GM18858 (cell line): ENCODE results near the gene CYP19A1.
"Not testable (repeated sequence)": the region's sequence is repeated elsewhere in the genome, so short reads cannot be mapped to it uniquely, and the experiment has no call there.

Experiments
- ATAC-seq: cut with Tn5 transposase; IDR thresholded peaks from one replicate; pipeline ENCODE4 v1.9.1; 2021; ENCODE audit not compliant: unreplicated experiment

CYP19A1 gene

DNA sequence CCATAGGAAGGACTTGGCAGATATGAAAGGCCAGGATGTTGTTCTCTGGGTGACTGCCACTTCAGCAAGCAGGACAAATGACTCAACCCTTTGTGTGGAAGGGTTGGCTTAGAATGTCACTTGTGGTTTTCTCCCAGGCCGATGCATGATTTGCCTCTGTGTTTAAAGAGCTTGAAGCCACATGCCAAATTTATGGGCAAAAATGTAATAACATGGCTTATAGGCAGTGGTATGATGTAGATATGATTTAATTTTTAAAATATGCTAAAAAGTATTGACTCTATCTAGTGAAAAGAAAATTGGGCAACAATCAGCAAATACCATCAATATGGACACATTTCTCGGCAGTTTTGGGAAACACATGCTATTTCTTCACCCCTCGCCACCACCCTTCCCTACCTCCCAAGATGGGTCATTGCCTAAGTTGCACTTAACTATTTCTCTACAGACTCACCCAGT is 114.6 kb downstream of the CYP19A1 start:
- ATAC-seq = no peak

DNA sequence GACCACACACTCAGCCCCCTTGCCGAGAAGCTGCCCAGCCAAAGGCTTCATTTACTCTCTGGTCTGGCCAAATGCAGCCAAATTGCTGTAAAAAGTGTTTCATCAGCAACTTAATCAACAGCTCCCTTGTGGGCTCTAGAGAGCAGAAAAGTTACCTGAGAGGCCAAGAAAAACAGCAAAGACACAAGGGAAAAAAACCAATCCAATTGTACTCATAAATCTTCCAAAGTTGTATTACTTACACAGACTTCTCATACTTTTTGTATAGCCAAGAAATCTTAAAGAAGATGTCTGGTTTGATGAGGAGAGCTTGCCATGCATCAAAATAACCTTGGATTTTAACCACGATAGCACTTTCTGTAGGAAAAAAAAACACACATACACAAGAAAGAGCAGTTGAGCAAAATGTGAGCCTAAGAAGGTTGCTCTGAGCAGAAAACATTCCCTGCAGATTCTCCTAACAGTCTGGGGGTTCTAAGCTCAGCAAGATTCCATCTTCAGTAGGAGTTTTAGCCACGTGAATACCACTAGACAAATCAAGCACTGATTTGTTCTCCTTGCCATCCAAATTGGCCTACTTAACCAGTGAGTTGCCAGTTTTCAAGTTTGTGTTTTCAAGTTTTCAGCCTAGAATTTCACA is 120.0 kb downstream of the CYP19A1 start:
- ATAC-seq = no peak

DNA sequence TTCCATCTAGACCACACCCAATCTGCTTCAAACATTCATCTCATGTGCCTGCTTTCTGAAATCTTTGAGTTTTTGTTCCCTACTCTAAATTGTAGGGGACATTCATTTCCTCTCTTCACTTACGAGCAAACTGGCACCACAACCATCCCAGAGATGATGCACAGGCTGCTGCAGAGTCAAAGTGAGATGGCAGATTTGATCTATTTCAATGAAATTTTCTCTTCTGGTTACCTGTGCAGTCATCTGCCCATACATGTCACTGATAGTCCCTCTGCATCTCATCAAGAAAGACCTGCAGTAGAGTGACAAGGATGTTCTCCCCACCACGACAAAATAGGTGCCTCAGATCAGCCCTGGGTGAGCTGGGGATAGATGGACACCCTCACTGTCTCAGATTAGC is 125.5 kb downstream of the CYP19A1 start:
- no peak for ATAC-seq

DNA sequence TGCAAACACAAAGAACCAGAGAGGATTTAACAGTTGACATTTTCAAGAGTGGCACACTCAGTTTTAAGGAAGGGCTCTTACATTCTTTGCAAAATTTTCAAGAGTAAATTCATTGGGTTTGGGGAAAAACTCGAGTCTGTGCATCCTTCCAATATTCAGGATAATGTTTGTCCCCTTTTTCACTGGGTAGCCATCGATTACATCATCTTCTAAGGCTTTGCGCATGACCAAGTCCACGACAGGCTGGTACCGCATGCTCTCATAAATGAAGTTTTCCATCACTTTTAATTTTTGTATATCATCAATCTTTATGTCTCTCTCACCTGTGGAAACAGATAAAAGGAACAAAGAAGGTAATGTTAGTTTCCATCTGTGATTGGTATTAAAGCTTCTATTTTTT is 126.2 kb downstream of the CYP19A1 start:
- no peak for ATAC-seq

DNA sequence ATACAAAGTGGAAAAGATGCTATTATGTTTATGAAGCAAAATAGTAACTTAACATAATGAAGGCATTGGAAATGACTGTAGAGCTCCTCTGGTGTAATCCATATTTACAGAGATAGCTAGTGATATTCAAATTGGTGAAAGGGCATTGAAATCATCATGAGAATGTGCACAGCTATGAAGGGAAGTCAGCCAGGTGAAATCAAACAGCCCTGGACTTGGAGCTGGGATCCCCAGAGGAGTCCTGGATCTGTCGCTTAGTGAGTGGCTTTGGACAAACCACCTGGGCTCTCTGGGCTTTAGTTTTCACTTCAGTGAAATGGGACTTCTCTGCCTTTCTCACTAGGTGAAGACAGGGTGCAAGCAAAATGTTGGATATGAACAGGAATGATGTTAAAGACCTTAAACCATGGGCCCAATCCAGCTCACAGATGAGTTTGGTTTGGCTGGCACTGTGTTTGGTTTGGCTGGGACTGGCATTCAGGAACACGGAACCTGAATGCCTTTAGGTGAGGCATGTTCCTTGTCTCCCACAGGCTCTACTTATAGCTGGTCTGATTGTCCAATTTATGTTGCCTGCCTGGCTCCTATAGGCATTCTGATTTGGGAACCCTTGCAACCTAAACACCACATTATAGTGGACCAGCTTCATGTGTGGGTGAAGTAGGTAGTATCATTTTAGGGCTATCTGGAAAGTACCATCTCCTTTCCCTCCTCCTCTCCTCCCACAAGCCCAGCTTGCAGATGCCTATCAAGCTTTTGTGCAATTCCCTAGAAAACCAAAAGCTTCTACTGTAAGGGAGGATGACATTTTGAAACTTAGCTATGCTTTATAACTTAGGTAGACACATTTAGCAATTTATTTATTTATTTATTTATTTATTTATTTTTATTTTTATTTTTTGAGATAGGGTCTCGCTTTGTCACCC is 133.1 kb downstream of the CYP19A1 start:
- no peak for ATAC-seq

DNA sequence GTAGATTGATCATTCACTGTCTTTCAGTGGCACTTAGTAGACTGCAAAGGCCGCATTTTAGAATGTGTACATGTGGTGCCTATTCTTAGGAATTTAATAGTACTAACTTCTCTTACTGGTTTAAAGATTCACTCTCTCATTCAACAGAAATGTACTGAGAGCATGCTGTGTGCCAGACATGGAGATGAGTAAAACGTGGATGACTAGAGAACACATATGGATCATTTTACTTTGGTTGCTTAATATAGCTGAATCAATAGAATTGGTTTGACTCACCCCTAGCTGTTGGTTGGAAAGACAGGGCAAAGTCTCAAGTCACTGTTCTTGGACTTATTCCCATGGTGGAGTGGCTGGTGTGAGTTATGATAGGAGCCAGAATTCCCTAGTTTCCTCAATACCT is 134.6 kb downstream of the CYP19A1 start:
- ATAC-seq = no peak

DNA sequence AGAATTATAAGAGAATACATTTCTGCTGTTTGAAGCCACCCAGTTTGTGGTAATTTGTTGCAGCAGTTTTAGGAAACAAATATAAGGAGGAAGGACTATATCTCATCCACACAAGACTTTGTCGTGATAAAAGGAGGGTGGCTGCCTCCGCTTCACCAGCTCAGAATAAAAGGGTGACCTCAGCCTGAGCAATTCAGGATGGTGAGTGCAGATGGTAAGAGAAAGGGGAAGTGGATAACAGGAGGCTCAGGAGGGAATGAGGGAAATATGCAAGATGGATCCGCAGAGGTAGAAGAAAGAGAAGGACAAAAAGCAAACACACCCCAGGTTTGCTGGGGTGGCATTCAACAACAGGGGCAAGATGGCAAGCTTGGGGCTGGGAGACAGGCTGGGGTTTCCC is 135.6 kb downstream of the CYP19A1 start:
- no peak for ATAC-seq

DNA sequence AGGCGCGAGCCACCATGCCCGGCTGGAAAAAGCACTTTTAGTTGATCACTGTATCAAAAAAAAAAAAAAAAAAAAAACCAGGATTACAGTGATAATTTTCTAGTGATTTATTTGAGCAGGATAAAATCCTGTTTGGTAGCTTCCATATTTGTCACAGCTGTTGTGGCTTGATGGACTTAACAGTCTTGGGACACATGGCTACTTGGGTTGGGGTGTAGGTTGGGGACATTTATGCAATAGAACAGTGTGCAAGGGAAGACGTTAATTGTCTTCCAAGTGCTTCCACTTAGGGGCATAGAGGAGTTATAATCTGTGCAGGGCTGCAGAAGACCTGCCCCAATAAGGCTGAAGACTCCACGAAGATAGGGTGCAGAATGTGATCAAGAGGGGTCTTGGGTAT is 136.8 kb downstream of the CYP19A1 start:
- ATAC-seq = no peak

DNA sequence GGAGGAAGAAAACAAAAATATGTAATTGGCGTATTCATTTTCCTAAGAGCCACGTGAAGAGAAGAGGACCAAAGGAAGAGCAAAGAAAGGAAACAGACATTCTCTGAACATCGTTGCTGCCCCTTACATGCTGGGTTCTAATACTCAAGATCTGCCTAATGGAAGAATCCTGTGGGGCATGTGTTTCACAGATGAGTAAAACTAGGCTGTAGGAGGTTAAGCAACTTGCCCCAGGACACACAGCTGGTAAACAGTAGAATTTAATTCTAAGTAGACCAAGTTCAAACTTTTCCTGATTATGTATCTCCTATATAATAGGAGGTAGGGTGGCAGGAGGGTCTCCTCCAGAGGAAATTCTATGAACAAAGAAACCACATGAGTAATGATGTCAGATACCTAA is 137.6 kb downstream of the CYP19A1 start:
- ATAC-seq = no peak

DNA sequence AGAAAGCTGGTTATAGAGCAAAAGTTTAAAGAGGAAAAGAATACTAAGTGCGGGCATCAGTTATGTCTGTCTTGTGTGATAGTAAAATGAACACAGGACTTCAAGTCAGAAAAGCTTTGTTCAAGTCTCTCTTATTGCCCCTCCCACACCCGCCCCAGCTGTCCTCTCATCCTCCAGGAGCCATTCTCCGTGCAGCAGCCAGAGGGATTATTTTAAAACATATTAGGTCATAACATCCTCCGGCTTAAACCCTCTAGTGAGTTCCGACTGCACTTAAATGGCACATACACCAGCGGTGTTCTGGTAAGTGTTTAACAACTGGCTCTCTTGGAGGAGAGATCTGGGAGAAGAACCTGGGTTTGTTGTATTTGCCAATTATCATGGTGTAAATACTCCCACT is 138.9 kb downstream of the CYP19A1 start:
- ATAC-seq = no peak

DNA sequence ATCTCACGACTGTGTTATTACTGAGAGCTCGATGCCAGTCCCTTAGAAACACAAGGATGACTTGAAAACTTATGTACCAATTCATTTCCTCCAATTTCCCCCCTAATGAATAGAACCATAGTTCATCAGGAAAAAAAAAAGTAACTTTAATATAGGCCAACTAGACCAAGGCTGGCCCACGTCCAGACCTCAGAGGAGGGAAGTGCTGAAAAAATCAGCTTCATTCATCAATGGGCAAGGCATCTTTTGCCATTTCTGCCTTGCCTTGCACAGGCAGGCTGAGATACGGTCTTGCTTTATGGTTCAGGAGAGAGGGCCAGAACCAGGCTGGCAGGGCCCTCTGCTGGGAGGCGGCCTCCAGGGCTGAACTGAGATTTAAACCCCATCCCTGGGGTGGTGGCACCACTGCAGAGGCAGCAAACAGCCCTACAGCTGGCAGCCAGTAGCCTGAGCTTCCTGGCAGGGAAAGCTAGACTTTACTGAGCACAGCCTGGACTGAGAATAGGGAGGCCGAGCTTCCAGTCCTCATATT is 139.6 kb downstream of the CYP19A1 start:
- ATAC-seq = no peak

DNA sequence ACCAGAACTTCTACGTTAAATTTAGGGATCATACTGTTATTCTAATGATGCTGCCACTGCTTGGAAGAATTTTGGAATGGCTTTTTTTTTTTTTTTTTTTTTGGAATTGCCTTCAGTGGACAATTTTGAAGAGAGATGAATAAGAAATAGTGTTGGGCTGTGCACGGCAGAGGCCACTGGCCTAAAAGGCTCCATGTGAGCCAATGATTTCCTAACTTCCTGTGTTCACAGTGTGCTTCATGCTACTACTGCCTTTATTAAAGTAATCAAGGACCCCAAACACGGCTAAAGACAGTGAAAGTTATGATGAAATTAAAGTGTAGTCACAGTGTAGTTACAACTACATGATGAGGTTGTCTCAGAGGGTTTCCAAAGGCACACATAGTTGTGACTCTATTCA is 142.9 kb downstream of the CYP19A1 start:
- no peak for ATAC-seq

DNA sequence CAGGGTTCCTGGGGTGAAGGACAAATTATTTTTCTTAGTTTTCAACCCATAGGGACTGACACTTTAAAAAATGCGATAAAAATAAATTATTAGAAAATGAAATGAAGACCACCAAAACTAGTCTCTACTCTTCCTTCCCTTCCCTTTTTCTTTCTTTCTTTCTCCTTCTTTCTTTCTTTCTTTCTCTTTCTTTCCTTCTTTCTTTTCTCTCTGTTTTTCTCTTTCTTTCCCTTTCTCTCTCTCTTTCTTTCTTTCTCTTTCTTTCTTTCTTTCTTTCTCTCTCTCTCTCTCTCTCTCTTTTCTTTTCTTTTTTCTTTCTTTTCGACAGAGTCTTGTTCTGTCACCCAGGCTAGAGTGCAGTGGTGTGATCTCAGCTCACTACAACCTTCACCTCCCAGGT is 144.4 kb downstream of the CYP19A1 start:
- no peak for ATAC-seq

DNA sequence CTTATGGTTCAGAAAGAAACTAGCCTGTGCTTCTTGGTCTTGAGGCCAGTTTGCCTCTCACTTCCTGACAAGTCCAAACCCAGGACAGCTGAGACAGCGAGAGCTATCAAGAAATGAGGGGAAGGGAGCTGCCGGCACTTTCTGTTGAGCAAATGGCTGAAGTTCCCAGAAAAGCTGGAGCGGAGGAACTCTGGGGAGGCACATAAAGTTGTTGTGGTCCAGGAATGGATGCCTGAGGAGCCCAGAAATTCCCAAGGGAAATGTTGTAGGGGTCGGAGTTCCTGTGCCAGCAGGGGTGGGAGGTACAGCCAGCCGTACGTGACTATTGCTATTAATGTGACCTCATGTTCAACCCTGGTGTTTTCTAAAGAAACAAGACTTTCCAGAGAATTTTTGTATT is 144.9 kb downstream of the CYP19A1 start:
- ATAC-seq = no peak

DNA sequence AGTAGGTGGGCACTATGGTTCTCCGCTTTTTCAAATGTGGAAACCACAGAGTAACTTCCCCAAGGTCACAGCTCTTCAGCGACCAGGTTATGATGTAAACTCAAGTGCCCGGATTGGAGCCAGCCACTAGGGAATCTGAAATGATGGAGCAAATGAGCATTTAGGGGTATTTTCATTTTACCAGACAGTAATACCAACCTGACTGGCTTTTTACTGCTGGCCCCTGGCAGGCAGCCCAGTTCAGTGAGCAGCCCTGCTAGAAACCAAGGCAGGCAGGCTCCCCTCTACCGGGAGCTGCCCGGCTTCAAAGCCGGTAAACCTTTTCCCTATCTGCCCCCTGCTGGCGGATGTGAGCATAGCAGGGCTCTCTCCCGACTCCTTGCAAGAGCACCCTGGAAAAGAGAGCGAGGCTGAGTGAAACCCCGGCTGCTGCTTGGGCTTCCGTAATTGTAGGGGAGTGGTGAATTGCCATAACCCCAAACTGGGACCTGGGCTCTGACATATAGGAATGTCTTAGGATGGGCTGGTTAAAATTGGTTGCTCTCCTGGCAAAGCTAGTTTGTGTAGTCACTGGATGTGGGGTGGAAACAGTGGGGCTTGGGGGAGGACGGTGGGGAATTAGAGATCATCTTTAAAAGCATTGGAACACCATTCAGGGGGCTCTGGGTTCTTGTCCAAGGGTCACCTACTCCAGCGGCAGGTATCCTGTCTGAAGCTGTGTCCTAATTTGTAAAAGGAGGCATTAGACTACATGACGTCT is 145.7 kb downstream of the CYP19A1 start:
- ATAC-seq = no peak

DNA sequence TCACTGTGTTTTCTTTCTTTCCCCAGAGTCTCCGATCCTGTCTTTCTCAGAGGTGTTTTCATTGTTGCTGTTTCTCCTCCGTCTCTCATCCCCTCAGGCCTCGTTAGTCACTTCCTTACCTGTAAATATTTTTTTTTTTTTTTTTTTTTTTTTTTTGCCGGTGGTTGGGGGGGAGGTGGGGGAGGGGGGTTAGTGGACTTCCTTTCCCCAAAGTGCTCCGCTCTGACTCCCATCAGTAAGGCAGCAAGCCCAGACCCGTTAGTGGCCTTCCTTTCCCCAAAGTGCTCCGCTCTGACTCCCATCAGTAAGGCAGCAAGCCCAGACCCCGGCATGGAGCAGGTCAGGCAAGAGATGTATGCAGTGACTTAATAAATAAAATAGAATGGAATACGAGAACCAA is 146.6 kb downstream of the CYP19A1 start:
- ATAC-seq = no peak

DNA sequence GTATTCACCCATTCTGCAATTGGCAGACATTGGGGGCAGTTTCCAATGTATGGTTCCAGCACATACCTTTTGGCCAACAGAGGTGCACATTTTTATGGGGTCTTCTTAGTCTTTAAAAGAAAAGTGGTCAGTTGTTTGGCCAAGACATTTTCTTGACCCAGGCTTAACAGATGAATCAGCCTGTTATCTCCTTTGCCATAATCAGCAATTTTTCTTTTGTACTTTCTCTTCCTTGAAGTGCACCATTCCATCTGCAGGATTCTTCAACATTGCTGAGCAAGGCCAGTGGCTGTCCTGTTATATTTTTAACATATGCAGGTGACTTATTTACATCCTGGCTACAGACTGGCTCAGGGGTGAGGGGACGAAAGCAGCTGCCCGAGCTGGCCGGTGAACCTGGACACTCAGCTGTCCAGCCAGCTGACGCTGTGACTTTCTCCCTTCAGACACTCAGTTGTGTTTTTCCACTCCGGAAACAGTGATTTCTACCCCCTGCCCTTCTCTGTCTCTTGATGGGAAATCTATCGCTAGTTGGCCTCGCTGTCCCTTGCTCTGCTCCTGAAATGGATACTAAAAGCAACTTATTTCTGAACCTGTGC is 147.2 kb downstream of the CYP19A1 start:
- no peak for ATAC-seq

DNA sequence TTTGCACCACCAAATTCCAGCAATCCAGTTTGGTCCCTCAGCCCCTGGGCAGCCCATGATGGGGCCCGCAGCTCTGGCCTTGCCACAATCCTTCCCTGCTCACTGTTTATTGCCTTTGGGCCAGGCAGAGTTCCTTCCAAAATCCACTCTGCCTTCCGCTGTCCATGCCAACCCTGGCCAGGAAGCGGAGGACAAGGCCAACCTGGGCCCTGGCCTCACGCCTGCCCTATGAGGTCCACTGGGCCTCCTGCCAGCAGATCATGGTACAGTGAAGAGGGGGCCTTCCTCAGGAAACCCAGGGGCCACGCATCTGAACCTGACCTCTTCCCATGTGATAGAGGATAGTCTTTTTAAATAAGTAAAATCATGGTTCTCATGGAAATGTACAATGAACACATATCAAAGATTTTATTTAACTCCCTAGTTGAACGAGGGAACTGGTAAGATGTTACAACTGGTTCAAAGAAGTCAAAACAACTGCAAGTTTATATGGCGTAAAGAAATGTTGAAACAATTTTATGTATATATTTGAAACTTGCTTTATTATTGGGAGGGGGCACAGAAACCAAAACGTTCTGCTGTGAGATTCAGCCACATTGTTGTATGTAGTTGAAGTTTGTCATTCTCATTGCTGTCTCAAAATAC is 147.8 kb downstream of the CYP19A1 start:
- ATAC-seq = no peak

DNA sequence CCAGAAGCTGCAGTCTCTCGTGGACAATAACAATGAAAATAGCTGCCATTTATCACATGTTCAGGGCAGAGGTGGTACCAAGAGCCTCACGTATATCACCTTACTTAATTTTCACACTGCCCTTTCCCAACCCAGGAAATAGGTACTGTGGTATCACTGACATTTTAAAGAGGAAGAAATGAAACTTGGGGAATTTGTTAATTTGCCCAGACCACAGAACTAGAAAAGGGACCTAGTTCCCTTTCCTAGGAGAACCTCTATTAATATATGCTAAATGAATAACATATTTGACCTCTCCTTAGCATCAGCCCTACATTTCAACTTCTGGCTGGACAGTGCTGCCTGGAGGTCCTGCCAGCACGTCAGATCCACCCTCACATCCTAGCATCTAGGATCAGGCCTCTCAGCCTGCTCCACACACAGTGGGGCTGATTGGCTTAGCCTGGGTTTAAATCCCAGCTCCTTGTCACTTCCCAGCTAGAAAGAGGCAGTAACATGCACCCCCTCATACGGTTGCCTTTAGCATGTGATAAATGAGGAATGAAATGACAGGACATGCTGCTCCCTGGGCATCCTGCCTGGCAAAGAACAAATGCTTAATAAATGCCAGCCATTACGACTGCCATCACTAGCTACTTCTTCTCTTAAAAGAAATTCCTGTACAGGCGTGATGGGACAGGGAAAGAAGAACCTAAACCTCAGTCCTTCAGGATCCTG is 148.6 kb downstream of the CYP19A1 start:
- ATAC-seq = no peak

DNA sequence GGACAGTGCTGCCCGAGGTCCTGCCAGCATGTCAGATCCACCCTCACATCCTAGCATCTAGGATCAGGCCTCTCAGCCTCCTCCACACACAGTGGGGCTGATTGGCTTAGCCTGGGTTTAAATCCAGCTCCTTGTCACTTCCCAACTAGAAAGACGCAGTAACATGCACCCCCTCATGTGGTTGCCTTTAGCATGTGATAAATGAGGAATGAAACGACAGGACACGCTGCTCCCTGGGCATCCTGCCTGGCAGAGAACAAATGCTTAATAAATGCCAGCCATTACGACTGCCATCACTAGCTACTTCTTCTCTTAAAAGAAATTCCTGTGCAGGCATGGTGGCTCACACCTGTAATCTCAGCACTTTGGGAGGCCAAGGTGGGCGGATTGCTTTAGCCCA is 149.6 kb downstream of the CYP19A1 start:
- ATAC-seq = not testable (repeated sequence)
